Stimulated activated CD8-positive, alpha-beta memory T cell treated with anti-CD3 and anti-CD28 coated beads, Interleukin-12 subunit alpha, Interleukin-12 subunit beta, amount 100 ng/mL, for 24 hours (primary cell): ENCODE measurements around the gene ENHO.

Source experiments
- DNase-seq: peaks from one replicate; pipeline ENCODE4 v3.0.0-alpha.2; 2020; ENCODE audit errors: extremely low read depth

ENHO gene

GRCh38 chr9:34477541-34477940, 45.2 kb downstream of the ENHO start:
- DNase-seq, result no peak

- DNase-seq, result no peak
Observed at GRCh38 chr9:34475097-34475496, 47.7 kb downstream of the ENHO start.
